HG03066 (cell line): ENCODE measurements around the gene NDUFAF5.

Experiments
- ATAC-seq: cut with Tn5 transposase; IDR thresholded peaks from one replicate; pipeline ENCODE4 v1.9.1; 2021; ENCODE audit warnings: low read depth; ENCODE audit not compliant: unreplicated experiment

The NDUFAF5 gene

GRCh38 chr20:13819885-13820645 is 35.2 kb downstream of the NDUFAF5 start:
- ATAC-seq = peak; percentile 68

GRCh38 chr20:13821876-13822275 is 37.0 kb downstream of the NDUFAF5 start:
- ATAC-seq = no peak

- no peak for ATAC-seq
Observed at GRCh38 chr20:13822459-13822858, 37.6 kb downstream of the NDUFAF5 start.

- ATAC-seq = no peak
Observed at GRCh38 chr20:13824459-13824858, 39.6 kb downstream of the NDUFAF5 start.

GRCh38 chr20:13825465-13825864 is 40.6 kb downstream of the NDUFAF5 start:
- ATAC-seq = no peak

GRCh38 chr20:13831476-13831875 is 46.6 kb downstream of the NDUFAF5 start:
- ATAC-seq = no peak

- ATAC-seq = no peak
Observed at GRCh38 chr20:13838664-13839063, 53.8 kb downstream of the NDUFAF5 start.

- no peak for ATAC-seq
Observed at GRCh38 chr20:13839421-13840092, 54.7 kb downstream of the NDUFAF5 start.

GRCh38 chr20:13840093-13840465 is 55.3 kb downstream of the NDUFAF5 start:
- ATAC-seq = no peak

- ATAC-seq = no peak
Observed at GRCh38 chr20:13841206-13841605, 56.4 kb downstream of the NDUFAF5 start.

- no peak for ATAC-seq
Observed at GRCh38 chr20:13844296-13844695, 59.5 kb downstream of the NDUFAF5 start.

- no peak for ATAC-seq
Observed at GRCh38 chr20:13851279-13851678, 66.5 kb downstream of the NDUFAF5 start.

- ATAC-seq = no peak
Observed at GRCh38 chr20:13852306-13852705, 67.5 kb downstream of the NDUFAF5 start.

- no peak for ATAC-seq
Observed at GRCh38 chr20:13855613-13856012, 70.8 kb downstream of the NDUFAF5 start.

- no peak for ATAC-seq
Observed at GRCh38 chr20:13856354-13856753, 71.5 kb downstream of the NDUFAF5 start.

- ATAC-seq = no peak
Observed at GRCh38 chr20:13857304-13857703, 72.5 kb downstream of the NDUFAF5 start.

- ATAC-seq = no peak
Observed at GRCh38 chr20:13857961-13858360, 73.1 kb downstream of the NDUFAF5 start.

- ATAC-seq = no peak
Observed at GRCh38 chr20:13858439-13858838, 73.6 kb downstream of the NDUFAF5 start.

- no peak for ATAC-seq
Observed at GRCh38 chr20:13858871-13859270, 74.0 kb downstream of the NDUFAF5 start.

- ATAC-seq = no peak
Observed at GRCh38 chr20:13862245-13862644, 77.4 kb downstream of the NDUFAF5 start.

GRCh38 chr20:13863244-13863643 is 78.4 kb downstream of the NDUFAF5 start:
- no peak for ATAC-seq

- no peak for ATAC-seq
Observed at GRCh38 chr20:13865156-13865555, 80.3 kb downstream of the NDUFAF5 start.
